PC-9 (cell line): Measurements from ENCODE around the gene PCDHA2. TPM values are rescaled to one million over a fixed set of nuclear protein-coding genes. Genes with fewer than 3 reads are reported as not detected.
"Not testable (repeated sequence)": the region's sequence is repeated elsewhere in the genome, so short reads cannot be mapped to it uniquely, and the experiment has no call there.

ENCODE experiments used
- BruUV-seq: library from RNA; stranded (reverse); fragments of 400-500 nt; replicated peaks from 2 replicates; lab custom pipeline; 2021; lab: Mats Ljungman, UMichigan
- CTCF ChIA-PET: fragments of 300-600 bp; sonication (Branson Sonifier 250); formaldehyde crosslinking; loops from one replicate; lab custom pipeline; 2022; ENCODE audit warnings: antibody characterized with exemption; lab: Charles Lee
- POLR2A ChIA-PET: fragments of 300-600 bp; sonication (Branson Sonifier 250); formaldehyde crosslinking; loops from one replicate; lab custom pipeline; 2022; ENCODE audit warnings: antibody characterized with exemption; ENCODE audit not compliant: unreplicated experiment; lab: Charles Lee
- DNase-seq, 2 experiments: peaks; one replicate each; pipeline versions ENCODE4 v3.0.0 to v3.0.0-alpha.2; 2015 to 2022; ENCODE audit warnings: mixed read lengths in 1 of 2
- H2AFZ ChIP-seq: fragments of 200-600 bp; sonication (generic); 2 replicates; pipeline ENCODE4 v1.8.1; 2017; ENCODE audit warnings: antibody characterized with exemption
- H3F3A ChIP-seq: fragments of 200-600 bp; sonication (generic); 2 replicates; pipeline ENCODE4 v1.8.1; 2017; ENCODE audit warnings: antibody characterized with exemption, mild to moderate bottlenecking, low read depth; ENCODE audit not compliant: insufficient read depth
- H3K27ac ChIP-seq: fragments of 200-600 bp; sonication (generic); 2 replicates; pipeline ENCODE4 v1.6.1; 2016; ENCODE audit warnings: mixed run types
- H3K27me3 ChIP-seq: fragments of 200-600 bp; sonication (generic); 2 replicates; pipeline ENCODE4 v1.6.1; 2016; ENCODE audit warnings: low read depth, mixed run types; ENCODE audit not compliant: insufficient read depth
- H3K36me3 ChIP-seq: fragments of 200-600 bp; sonication (generic); 2 replicates; pipeline ENCODE4 v1.6.1; 2016; ENCODE audit warnings: low read depth, mixed run types
- H3K4me1 ChIP-seq: fragments of 200-600 bp; sonication (generic); replicated peaks from 2 replicates; pipeline ENCODE4 v1.6.1; 2016; ENCODE audit warnings: mixed run types; ENCODE audit not compliant: insufficient read depth
- H3K4me2 ChIP-seq: fragments of 200-600 bp; sonication (generic); 2 replicates; pipeline ENCODE4 v1.6.1; 2017; ENCODE audit warnings: mixed run types
- H3K4me3 ChIP-seq: fragments of 200-600 bp; sonication (generic); 2 replicates; pipeline ENCODE4 v1.6.1; 2016; ENCODE audit warnings: mixed run types
- H3K79me2 ChIP-seq: fragments of 200-600 bp; sonication (generic); 2 replicates; pipeline ENCODE4 v1.6.1; 2017; ENCODE audit warnings: low read depth, mixed run types
- H3K9me2 ChIP-seq: fragments of 200-600 bp; sonication (generic); 2 replicates; pipeline ENCODE4 v1.8.1; 2017; ENCODE audit warnings: mild to moderate bottlenecking; ENCODE audit not compliant: insufficient read depth
- H3K9me3 ChIP-seq: fragments of 200-600 bp; sonication (generic); 2 replicates; pipeline ENCODE4 v1.8.1; 2016; ENCODE audit warnings: low read depth; ENCODE audit not compliant: insufficient read depth
- H4K20me1 ChIP-seq: fragments of 200-600 bp; sonication (generic); 2 replicates; pipeline ENCODE4 v1.8.1; 2017; ENCODE audit not compliant: insufficient read depth
- EZH2 ChIP-seq: fragments of 200-600 bp; sonication (generic); IDR thresholded peaks from 2 replicates; pipeline ENCODE4 v1.8.0; 2017; ENCODE audit warnings: antibody characterized with exemption, low read depth
- intact Hi-C: fragments of 100-400 bp; cut with micrococcal nuclease; formaldehyde crosslinking; loops from one replicate; pipeline ENCODE4 v1.10.0; 2022; ENCODE audit not compliant: unreplicated experiment
- total RNA-seq: library from RNA; stranded (reverse); gene quantifications from 2 replicates; pipeline ENCODE4 v1.2.3, GENCODE V29; 2021
- TF ChIP-seq, protein P1 (sequence below): fragments of 200-600 bp; sonication (generic); conservative IDR thresholded peaks from 2 replicates; pipeline ENCODE4 v1.6.1; 2017; ENCODE audit warnings: mixed run types, antibody characterized with exemption, mild to moderate bottlenecking, moderate library complexity

Gene PCDHA2
- total RNA-seq, 1 experiment from 2014 or later = not detected

DNA sequence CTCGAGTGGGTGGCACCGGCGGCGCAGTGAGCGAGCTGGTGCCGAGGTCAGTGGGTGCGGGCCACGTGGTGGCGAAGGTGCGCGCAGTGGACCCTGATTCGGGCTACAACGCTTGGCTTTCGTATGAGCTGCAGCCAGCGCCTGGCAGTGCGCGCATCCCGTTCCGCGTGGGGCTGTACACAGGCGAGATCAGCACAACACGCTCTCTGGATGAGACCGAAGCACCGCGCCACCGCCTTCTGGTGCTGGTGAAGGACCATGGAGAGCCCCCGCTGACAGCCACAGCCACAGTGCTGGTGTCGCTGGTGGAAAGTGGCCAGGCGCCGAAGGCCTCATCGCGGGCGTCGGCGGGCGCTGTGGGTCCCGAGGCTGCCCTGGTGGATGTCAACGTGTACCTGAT is 28.8 kb downstream of the PCDHA2 start:
- no TSS peak for BruUV-seq
- DNase-seq = no peak
- Histone ChIP-seq H3K27me3 (no peaks in the 10 kb centered on the region), H3K79me2 (no peaks in the 10 kb centered on the region), H3K4me1 (no peaks in the 10 kb centered on the region), H3F3A (no peaks in the 10 kb centered on the region), H2AFZ (no peak overlapping the region), H3K4me3 (no peak overlapping the region), H3K9me2 (no peaks in the 10 kb centered on the region), H3K9me3 (no peaks in the 10 kb centered on the region; the same call in 1 of the 2 replicates), H3K4me2 (no peak overlapping the region), H3K36me3 (no peaks in the 10 kb centered on the region), H4K20me1 (no peaks in the 10 kb centered on the region), H3K27ac (no peak overlapping the region)
- no peak for TF ChIP-seq EZH2
- TF ChIP-seq, protein P1, sequence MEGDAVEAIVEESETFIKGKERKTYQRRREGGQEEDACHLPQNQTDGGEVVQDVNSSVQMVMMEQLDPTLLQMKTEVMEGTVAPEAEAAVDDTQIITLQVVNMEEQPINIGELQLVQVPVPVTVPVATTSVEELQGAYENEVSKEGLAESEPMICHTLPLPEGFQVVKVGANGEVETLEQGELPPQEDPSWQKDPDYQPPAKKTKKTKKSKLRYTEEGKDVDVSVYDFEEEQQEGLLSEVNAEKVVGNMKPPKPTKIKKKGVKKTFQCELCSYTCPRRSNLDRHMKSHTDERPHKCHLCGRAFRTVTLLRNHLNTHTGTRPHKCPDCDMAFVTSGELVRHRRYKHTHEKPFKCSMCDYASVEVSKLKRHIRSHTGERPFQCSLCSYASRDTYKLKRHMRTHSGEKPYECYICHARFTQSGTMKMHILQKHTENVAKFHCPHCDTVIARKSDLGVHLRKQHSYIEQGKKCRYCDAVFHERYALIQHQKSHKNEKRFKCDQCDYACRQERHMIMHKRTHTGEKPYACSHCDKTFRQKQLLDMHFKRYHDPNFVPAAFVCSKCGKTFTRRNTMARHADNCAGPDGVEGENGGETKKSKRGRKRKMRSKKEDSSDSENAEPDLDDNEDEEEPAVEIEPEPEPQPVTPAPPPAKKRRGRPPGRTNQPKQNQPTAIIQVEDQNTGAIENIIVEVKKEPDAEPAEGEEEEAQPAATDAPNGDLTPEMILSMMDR = no peak
- CTCF ChIA-PET = no interaction called here
- POLR2A ChIA-PET = no interaction called here
- intact Hi-C loops = no loop called here

DNA sequence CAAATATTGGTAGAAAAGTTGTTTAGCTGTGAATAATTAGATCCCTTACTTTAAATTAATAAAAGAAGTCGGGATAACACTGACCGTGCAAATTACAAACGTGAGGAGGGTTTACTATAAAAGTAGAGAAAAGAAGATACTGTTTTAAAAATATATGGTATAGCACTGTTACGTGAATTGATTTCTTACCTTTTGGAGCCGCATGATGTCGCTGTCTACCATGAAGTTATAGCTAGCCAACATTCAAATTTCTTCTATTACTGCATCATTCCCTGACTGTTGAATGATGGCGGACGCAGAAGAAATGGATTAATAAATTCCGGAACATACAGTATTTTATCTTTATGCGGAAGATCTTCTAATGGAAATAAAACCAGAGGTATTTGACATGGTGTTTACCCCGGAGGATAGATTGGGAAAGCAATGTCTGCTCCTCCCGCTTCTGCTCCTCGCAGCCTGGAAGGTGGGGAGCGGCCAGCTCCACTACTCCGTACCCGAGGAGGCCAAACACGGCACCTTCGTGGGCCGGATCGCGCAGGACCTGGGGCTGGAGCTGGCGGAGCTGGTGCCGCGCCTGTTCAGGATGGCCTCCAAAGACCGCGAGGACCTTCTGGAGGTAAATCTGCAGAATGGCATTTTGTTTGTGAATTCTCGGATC is 33.2 kb downstream of the PCDHA2 start, which contains the start of gene PCDHA6:
TSS of gene PCDHA6 (plus strand) at position 257 of the 658 bp plus-strand sequence. CDS start at position 389, 132 bp downstream.
- Histone ChIP-seq H3K9me2 (no peaks in the 10 kb centered on the region), H4K20me1 (no peaks in the 10 kb centered on the region), H3K27me3 (no peaks in the 10 kb centered on the region), H3K4me2 (no peak within 1 kb of the TSS), H3K4me3 (no peak within 1 kb of the TSS), H3K79me2 (no peaks in the 10 kb centered on the region), H3K4me1 (no peaks in the 10 kb centered on the region), H3K9me3 (no peaks in the 10 kb centered on the region; the same call in 1 of the 2 replicates), H2AFZ (no peak within 1 kb of the TSS), H3K36me3 (no peaks in the 10 kb centered on the region), H3K27ac (no peak within 1 kb of the TSS), H3F3A (no peaks in the 10 kb centered on the region)
- no TSS peak for BruUV-seq
- TF ChIP-seq, protein P1 = no peak
- no peak for TF ChIP-seq EZH2
- intact Hi-C loops = no loop called here
- DNase-seq = no peak
- CTCF ChIA-PET = interaction anchor here (1.0 kb wide), 1 partner anchor 14 kb away, joined by 3 read pairs; no protein-coding TSS in a partner anchor
- POLR2A ChIA-PET = no interaction called here

DNA sequence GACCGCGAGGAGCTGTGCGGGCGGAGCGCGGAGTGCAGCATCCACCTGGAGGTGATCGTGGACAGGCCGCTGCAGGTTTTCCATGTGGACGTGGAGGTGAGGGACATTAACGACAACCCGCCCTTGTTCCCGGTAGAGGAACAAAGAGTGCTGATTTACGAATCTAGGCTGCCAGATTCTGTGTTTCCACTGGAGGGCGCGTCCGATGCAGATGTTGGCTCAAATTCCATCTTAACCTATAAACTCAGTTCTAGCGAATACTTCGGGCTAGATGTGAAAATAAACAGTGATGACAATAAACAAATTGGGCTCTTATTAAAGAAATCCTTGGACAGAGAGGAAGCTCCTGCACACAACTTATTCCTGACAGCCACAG is 33.7 kb downstream of the PCDHA2 start:
- Histone ChIP-seq H3K27ac (no peak overlapping the region), H3K9me2 (no peaks in the 10 kb centered on the region), H3K79me2 (no peaks in the 10 kb centered on the region), H2AFZ (no peak overlapping the region), H3K36me3 (no peaks in the 10 kb centered on the region), H4K20me1 (no peaks in the 10 kb centered on the region), H3K27me3 (no peaks in the 10 kb centered on the region), H3K9me3 (no peaks in the 10 kb centered on the region; the same call in 1 of the 2 replicates), H3K4me2 (no peak overlapping the region), H3K4me1 (no peaks in the 10 kb centered on the region), H3K4me3 (no peak overlapping the region), H3F3A (no peaks in the 10 kb centered on the region)
- intact Hi-C loops = no loop called here
- TF ChIP-seq, protein P1 = no peak
- TF ChIP-seq EZH2 = no peak
- ChIA-PET CTCF (interaction anchor here (1.0 kb wide), 1 partner anchor 13 kb away, joined by 3 read pairs; no protein-coding TSS in a partner anchor), POLR2A (no interaction called here)
- no peak for DNase-seq
- no TSS peak for BruUV-seq

DNA sequence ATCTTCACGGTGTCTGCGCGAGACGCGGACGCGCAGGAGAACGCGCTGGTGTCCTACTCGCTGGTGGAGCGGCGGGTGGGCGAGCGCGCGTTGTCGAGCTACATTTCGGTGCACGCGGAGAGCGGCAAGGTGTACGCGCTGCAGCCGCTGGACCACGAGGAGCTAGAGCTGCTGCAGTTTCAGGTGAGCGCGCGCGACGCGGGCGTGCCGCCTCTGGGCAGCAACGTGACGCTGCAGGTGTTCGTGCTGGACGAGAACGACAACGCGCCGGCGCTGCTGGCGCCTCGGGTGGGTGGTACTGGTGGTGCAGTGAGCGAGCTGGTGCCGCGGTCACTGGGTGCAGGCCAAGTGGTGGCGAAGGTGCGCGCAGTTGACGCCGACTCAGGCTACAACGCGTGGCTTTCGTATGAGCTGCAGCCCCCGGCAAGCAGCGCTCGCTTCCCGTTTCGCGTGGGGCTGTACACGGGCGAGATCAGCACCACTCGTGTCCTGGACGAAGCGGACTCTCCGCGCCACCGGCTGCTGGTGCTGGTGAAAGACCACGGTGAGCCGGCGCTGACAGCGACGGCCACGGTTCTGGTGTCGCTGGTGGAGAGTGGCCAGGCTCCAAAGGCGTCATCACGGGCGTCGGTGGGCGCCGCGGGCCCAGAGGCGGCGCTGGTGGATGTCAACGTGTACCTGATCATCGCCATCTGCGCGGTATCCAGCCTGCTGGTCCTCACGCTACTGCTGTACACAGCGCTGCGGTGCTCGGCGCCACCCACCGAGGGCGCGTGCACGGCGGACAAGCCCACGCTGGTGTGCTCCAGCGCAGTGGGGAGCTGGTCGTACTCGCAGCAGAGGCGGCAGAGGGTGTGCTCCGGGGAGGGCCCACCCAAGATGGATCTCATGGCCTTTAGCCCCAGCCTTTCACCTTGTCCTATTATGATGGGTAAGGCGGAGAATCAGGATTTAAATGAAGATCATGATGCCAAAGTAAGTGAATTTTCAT is 35.2 kb downstream of the PCDHA2 start:
- H3K79me2 ChIP-seq, H4K20me1 ChIP-seq, H3K9me3 ChIP-seq, CTCF ChIA-PET, H3F3A ChIP-seq, H3K4me2 ChIP-seq, intact Hi-C loops, BruUV-seq, POLR2A ChIA-PET, H3K4me1 ChIP-seq, H3K4me3 ChIP-seq, H3K9me2 ChIP-seq, H3K36me3 ChIP-seq, H2AFZ ChIP-seq, DNase-seq, H3K27me3 ChIP-seq, H3K27ac ChIP-seq: not testable (repeated sequence)
